Measurements from ENCODE around the gene KRT25. TPM values are rescaled to one million over a fixed set of nuclear protein-coding genes. Genes with fewer than 3 reads are reported as not detected.
"Not testable (repeated sequence)": the region's sequence is repeated elsewhere in the genome, so short reads cannot be mapped to it uniquely, and the experiment has no call there.

The KRT25 gene
- total RNA-seq, 1 donor from 2014 or later: not detected

DNA sequence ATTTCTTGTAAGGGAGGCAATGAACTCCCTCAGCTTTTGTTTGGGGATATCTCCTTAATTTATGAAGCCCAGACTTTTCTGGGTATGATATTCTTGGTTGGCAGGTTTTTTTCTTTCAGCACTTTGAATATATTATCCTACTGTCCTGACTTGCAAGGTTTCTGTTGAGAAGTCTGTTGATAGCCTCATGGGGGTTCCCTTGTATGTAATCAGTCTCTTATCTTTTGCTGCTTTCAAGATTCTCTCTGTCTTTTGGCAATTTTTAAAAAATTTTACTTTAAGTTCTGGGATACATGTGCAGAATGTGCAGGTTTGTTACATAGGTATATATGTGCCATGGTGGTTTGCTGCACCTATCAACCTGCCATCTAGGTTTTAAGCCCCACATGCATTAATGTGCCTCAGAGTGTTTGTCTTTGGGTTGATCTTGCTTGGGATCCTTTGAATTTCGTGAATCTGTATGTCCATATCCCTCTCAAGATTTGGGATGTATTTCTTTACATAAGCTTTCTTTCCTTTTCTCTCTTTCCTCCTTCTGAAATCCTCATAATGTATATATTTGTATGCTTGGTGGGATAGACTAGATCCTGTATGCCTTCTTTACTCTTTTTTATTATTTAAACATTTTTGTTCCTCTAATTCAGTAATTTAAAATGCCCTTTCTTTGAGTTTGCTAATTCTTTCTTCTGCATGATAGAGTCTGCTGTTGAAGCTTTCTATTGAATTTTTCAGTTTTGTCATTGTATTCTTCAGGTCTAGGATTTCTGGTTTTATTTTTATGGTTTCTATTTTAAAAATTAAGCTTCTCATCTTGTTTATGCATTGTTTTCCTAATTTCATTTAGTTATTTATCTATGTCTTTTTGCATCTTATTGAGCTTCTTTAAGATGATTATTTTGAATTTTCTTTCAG, 5.2 kb upstream of the KRT25 start:
- Mint-ChIP-seq H3K27me3 (ENCODE audit: low read depth) (peaks cover 26% of the 10 kb centered on the region), H3K9me3 (ENCODE audit: low read depth) (peaks cover 54% of the 10 kb centered on the region), H3K4me3 (ENCODE audit: unreplicated experiment) (no peak overlapping the region), H3K4me1 (ENCODE audit: low read depth) (no peaks in the 10 kb centered on the region), H3K36me3 (ENCODE audit: low read depth) (peaks cover 9% of the 10 kb centered on the region), H3K27ac (ENCODE audit: unreplicated experiment) (no peak overlapping the region)
- no peak for TF ChIP-seq CTCF (IDR thresholded peaks at IDR 0.05)
- DNase-seq (ENCODE audit: low spot score): no peak

DNA sequence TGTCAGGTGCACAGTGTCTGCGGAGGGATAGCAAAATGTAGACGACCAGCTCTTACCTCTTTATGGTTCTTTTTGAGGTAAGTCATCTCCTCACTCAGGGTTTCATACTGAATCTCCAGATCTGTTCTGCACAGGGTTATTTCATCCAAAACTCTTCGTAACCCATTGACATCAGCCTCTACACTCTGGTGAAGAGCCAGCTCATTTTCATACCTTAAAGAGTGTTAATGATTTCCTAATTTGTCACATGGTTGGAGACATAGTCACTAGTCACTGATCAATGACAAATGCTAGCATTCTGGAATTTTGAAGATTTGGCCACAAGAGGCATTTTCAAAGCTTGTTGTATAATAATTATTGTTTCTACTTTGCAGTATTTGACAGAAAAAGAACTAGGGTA, 1.3 kb downstream of the KRT25 start:
- no peak overlapping the region for H3K4me3 Mint-ChIP-seq (ENCODE audit: unreplicated experiment)
- TF ChIP-seq CTCF (IDR thresholded peaks at IDR 0.05): no peak
- peaks cover 11% of the 10 kb centered on the region for H3K9me3 Mint-ChIP-seq (ENCODE audit: low read depth)
- no peak for DNase-seq (ENCODE audit: low spot score)
- H3K4me1 Mint-ChIP-seq (ENCODE audit: low read depth): no peaks in the 10 kb centered on the region
- H3K27ac Mint-ChIP-seq (ENCODE audit: unreplicated experiment): no peak overlapping the region
- H3K36me3 Mint-ChIP-seq (ENCODE audit: low read depth): no peaks in the 10 kb centered on the region
- peaks cover 43% of the 10 kb centered on the region for H3K27me3 Mint-ChIP-seq (ENCODE audit: low read depth)

GRCh38 chr17:40751065-40751464, 4.1 kb downstream of the KRT25 start:
- H3K36me3 Mint-ChIP-seq (ENCODE audit: low read depth): no peaks in the 10 kb centered on the region
- no peak for TF ChIP-seq CTCF (IDR thresholded peaks at IDR 0.05)
- no peak for DNase-seq (ENCODE audit: low spot score)
- H3K4me3 Mint-ChIP-seq (ENCODE audit: unreplicated experiment): no peak overlapping the region
- no peaks in the 10 kb centered on the region for H3K4me1 Mint-ChIP-seq (ENCODE audit: low read depth)
- peaks cover 3% of the 10 kb centered on the region for H3K9me3 Mint-ChIP-seq (ENCODE audit: low read depth)
- no peak overlapping the region for H3K27ac Mint-ChIP-seq (ENCODE audit: unreplicated experiment)
- peaks cover 47% of the 10 kb centered on the region for H3K27me3 Mint-ChIP-seq (ENCODE audit: low read depth)

DNA sequence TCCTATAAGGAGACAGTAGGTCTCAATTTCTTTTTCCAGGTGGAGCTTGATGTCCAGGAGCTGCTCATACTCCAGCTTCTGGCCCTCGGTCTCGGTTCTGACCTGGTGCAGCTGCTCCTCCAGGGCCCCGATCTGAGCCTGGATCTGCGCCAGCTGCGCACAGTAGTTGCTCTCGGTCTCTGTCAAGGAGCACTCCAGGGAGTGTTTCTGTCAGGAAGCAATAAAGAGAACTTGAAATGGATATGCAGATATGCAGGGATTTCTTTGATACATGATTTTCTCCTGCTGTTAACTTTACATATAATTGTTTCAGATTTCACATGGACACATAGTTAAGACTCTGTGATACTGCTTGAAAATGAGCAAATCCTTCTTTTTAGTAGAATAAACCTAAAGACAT, 4.7 kb downstream of the KRT25 start:
- Mint-ChIP-seq H3K27ac (ENCODE audit: unreplicated experiment) (no peak overlapping the region), H3K4me3 (ENCODE audit: unreplicated experiment) (no peak overlapping the region), H3K4me1 (ENCODE audit: low read depth) (no peaks in the 10 kb centered on the region), H3K27me3 (ENCODE audit: low read depth) (peaks cover 46% of the 10 kb centered on the region), H3K36me3 (ENCODE audit: low read depth) (no peaks in the 10 kb centered on the region), H3K9me3 (ENCODE audit: low read depth) (peaks cover 3% of the 10 kb centered on the region)
- no peak for DNase-seq (ENCODE audit: low spot score)
- no peak for TF ChIP-seq CTCF (IDR thresholded peaks at IDR 0.05)

DNA sequence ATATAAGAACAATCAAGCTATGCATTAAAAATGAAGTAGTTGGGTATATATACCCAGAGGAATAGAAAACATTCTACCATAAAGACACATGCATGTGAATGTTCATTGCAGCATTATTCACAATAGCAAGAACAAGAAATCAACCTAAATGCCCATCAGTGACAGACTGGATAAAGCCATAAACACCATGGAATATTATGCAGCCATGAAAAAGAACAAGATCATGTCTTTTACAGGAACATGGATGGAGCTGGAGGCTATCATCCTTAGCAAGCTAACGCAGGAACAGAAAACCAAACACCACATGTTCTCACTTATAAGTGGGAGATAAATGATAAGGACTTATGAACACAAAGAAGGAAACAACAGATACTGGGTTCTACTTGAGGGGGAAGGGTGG, 6.5 kb downstream of the KRT25 start:
- not testable (repeated sequence) for H3K27ac Mint-ChIP-seq (ENCODE audit: unreplicated experiment); H3K9me3 Mint-ChIP-seq (ENCODE audit: low read depth); H3K4me3 Mint-ChIP-seq (ENCODE audit: unreplicated experiment); DNase-seq (ENCODE audit: low spot score); H3K4me1 Mint-ChIP-seq (ENCODE audit: low read depth); H3K36me3 Mint-ChIP-seq (ENCODE audit: low read depth)
- peaks cover 57% of the 10 kb centered on the region for H3K27me3 Mint-ChIP-seq (ENCODE audit: low read depth)

DNA sequence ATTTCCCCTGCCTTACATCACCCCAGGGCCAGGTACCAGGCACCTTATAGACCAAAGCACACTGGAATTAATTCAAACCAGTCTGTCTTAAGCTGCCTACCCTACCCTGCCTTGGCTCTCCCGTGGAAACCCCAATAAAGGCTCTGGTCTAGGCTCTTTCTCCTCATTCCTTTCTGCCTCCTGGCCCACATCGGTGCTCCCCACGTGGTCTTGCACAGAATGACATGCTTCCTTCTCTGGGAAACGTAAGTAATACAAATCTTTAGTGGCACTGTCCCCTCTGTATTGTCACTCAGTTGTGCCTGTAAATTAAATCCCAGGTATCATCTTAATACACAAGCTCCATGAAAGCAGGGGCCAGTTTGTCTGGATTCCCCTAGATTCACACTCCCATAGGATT, 16.6 kb downstream of the KRT25 start:
- no peak overlapping the region for H3K4me3 Mint-ChIP-seq (ENCODE audit: unreplicated experiment)
- H3K27ac Mint-ChIP-seq (ENCODE audit: unreplicated experiment): no peak overlapping the region
- H3K9me3 Mint-ChIP-seq (ENCODE audit: low read depth): peaks cover 7% of the 10 kb centered on the region
- peaks cover 3% of the 10 kb centered on the region for H3K36me3 Mint-ChIP-seq (ENCODE audit: low read depth)
- TF ChIP-seq CTCF (IDR thresholded peaks at IDR 0.05): no peak
- H3K27me3 Mint-ChIP-seq (ENCODE audit: low read depth): peaks cover 59% of the 10 kb centered on the region
- no peaks in the 10 kb centered on the region for H3K4me1 Mint-ChIP-seq (ENCODE audit: low read depth)
- DNase-seq (ENCODE audit: low spot score): no peak

Measured in chondrocyte (in vitro differentiated cells).